ENCODE results near the gene MTERF1.

DNA sequence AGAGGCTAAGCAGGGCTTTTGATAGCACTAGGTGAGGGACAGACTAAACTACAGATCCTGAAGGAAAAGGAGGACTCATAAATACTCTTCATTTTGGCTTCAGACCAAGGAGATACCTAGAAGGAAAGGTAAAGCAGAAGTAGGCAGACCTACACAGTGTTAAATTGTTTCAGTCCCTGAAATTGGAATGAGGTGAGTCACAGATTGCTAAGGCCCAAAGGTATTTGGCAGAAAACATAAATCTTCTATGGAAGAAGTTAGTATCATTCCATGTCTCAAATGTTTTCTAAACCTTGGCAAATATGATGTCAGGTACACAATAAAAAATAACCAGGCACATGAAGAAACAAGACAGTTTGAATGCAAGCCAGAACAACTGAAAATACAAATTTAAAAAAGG lies 30.0 kb downstream of the MTERF1 start:
- TF ChIP-seq, protein P1, sequence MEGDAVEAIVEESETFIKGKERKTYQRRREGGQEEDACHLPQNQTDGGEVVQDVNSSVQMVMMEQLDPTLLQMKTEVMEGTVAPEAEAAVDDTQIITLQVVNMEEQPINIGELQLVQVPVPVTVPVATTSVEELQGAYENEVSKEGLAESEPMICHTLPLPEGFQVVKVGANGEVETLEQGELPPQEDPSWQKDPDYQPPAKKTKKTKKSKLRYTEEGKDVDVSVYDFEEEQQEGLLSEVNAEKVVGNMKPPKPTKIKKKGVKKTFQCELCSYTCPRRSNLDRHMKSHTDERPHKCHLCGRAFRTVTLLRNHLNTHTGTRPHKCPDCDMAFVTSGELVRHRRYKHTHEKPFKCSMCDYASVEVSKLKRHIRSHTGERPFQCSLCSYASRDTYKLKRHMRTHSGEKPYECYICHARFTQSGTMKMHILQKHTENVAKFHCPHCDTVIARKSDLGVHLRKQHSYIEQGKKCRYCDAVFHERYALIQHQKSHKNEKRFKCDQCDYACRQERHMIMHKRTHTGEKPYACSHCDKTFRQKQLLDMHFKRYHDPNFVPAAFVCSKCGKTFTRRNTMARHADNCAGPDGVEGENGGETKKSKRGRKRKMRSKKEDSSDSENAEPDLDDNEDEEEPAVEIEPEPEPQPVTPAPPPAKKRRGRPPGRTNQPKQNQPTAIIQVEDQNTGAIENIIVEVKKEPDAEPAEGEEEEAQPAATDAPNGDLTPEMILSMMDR (IDR thresholded peaks at IDR 0.05) = no peak
- no peak for TF ChIP-seq POLR2AphosphoS5 (IDR thresholded peaks at IDR 0.05; ENCODE audit: insufficient read depth in 1 of 2, low read depth in 1 of 2)
- no peak for TF ChIP-seq POLR2A (IDR thresholded peaks at IDR 0.05)

All from vagina (tissue), 2 donors.